ENCODE measurements around the gene CKAP2.
"Not testable (repeated sequence)": the region's sequence is repeated elsewhere in the genome, so short reads cannot be mapped to it uniquely, and the experiment has no call there.

- TF ChIP-seq CTCF, POLR2AphosphoS5, POLR2A, EP300 (IDR thresholded peaks at IDR 0.05): not testable (repeated sequence)
These were observed 50.6 kb downstream of the CKAP2 start for GRCh38 chr13:52505843-52506242.
